ENCODE results near the gene FAF2. TPM values are rescaled to one million over a fixed set of nuclear protein-coding genes. Genes with fewer than 3 reads are reported as not detected.

The FAF2 gene
- total and polyA plus RNA-seq, 4 donors, result 12.7 to 28.3 (median 16.5) TPM

DNA sequence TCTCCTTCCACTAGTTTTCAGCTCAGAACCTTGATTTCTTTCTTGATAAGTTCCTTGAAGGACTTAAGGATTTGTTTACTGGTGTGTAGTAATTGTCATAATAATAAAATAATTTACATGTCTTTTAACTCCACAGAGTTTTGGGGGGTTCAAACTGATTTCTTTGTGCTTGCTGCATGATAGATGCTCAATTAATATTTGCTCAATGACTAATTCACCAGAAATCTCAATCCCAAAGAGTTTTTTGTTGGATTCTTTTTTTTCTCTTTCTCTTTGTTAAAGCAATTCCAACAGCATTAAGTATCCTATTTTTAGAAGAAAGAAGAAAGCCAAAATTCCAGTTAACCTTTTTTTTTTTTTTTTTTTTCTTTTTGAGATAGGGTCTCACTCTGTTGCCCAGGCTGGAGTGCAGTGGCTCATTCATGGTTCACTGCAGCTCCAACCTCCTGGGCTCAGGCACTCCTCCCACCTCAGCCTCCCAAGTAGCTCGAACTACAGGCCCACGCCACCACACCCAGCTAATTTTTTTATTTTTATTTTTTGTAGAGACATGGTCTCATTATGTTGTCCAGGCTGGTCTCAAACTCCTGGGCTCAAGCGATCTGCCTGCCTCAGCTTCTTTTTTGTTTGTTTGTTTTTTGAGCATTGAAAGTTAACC lies 10.8 kb downstream of the FAF2 start:
- Histone ChIP-seq H3K27me3 (ENCODE audit: control insufficient read depth in 4 of 4, insufficient read depth in 4 of 4, low read length in 3 of 4) (no peaks in the 10 kb centered on the region), H3K9me3 (ENCODE audit: control insufficient read depth in 4 of 4, low read length in 3 of 4) (no peaks in the 10 kb centered on the region), H3K4me3 (ENCODE audit: low read depth in 1 of 3, low read length in 3 of 3) (no peak overlapping the region), H3K9ac (ENCODE audit: low read depth in 1 of 2, low read length in 2 of 2) (no peak overlapping the region), H3K27ac (ENCODE audit: low read depth in 1 of 2, low read length in 2 of 2) (no peak overlapping the region), H3K36me3 (ENCODE audit: control insufficient read depth in 4 of 4, insufficient read depth in 3 of 4, low read depth in 1 of 4, low read length in 3 of 4) (no peaks in the 10 kb centered on the region), H3K4me1 (ENCODE audit: control insufficient read depth in 4 of 4, insufficient read depth in 4 of 4, low read length in 3 of 4) (peaks cover 0 to 3% (median 1%) of the 10 kb centered on the region in 4 donors)
- DNase-seq (ENCODE audit: low spot score), result no peak
- TF ChIP-seq GABPA (IDR thresholded peaks at IDR 0.05 in 1 of 2, conservative IDR thresholded peaks at IDR 0.05 in 1 of 2) (no peak), TAF1 (conservative IDR thresholded peaks at IDR 0.05) (no peak), JUND (IDR thresholded peaks at IDR 0.05) (no peak), HNF4A (conservative IDR thresholded peaks at IDR 0.05) (no peak), RXRA (IDR thresholded peaks at IDR 0.05) (no peak), NR2F2 (IDR thresholded peaks at IDR 0.05) (no peak), HNF4G (IDR thresholded peaks at IDR 0.05) (no peak), FOXA1 (IDR thresholded peaks at IDR 0.05) (no peak), RAD21 (IDR thresholded peaks at IDR 0.05) (no peak), FOXA2 (IDR thresholded peaks at IDR 0.05) (no peak)
- TF ChIP-seq, protein P1, sequence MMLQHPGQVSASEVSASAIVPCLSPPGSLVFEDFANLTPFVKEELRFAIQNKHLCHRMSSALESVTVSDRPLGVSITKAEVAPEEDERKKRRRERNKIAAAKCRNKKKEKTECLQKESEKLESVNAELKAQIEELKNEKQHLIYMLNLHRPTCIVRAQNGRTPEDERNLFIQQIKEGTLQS (IDR thresholded peaks at IDR 0.05), result no peak
- TF ChIP-seq, protein P2, sequence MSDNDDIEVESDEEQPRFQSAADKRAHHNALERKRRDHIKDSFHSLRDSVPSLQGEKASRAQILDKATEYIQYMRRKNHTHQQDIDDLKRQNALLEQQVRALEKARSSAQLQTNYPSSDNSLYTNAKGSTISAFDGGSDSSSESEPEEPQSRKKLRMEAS (IDR thresholded peaks at IDR 0.05), result no peak
- TF ChIP-seq, protein P3, sequence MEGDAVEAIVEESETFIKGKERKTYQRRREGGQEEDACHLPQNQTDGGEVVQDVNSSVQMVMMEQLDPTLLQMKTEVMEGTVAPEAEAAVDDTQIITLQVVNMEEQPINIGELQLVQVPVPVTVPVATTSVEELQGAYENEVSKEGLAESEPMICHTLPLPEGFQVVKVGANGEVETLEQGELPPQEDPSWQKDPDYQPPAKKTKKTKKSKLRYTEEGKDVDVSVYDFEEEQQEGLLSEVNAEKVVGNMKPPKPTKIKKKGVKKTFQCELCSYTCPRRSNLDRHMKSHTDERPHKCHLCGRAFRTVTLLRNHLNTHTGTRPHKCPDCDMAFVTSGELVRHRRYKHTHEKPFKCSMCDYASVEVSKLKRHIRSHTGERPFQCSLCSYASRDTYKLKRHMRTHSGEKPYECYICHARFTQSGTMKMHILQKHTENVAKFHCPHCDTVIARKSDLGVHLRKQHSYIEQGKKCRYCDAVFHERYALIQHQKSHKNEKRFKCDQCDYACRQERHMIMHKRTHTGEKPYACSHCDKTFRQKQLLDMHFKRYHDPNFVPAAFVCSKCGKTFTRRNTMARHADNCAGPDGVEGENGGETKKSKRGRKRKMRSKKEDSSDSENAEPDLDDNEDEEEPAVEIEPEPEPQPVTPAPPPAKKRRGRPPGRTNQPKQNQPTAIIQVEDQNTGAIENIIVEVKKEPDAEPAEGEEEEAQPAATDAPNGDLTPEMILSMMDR (IDR thresholded peaks at IDR 0.05; ENCODE audit: low read depth, low read length, missing input control), result no peak
- 97% methylated on average over 3 of the region's 3 CpGs for WGBS

DNA sequence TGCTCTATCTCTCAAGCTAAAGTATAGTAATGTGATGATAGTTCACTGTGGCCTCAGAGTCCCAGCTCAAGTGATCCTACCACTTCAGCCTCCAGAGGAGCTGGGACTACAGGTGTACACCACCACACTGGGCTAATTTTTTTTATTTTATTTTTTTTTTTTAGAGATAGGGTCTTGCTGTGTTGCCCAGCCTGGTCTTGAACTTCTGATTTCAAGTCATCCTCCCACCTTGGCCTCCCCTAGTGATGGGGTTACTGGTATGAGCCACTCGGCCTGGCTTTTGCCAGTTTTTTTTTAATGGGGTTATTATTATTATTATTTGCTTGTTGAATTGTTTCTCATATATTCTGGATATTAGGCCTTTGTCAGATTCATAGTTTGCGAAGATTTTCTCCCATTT lies 13.2 kb downstream of the FAF2 start:
- Histone ChIP-seq H3K4me3 (ENCODE audit: low read depth in 1 of 3, low read length in 3 of 3) (no peak overlapping the region), H3K9me3 (ENCODE audit: control insufficient read depth in 4 of 4, low read length in 3 of 4) (no peaks in the 10 kb centered on the region), H3K36me3 (ENCODE audit: control insufficient read depth in 4 of 4, insufficient read depth in 3 of 4, low read depth in 1 of 4, low read length in 3 of 4) (no peaks in the 10 kb centered on the region), H3K9ac (ENCODE audit: low read depth in 1 of 2, low read length in 2 of 2) (no peak overlapping the region), H3K27me3 (ENCODE audit: control insufficient read depth in 4 of 4, insufficient read depth in 4 of 4, low read length in 3 of 4) (no peaks in the 10 kb centered on the region), H3K27ac (ENCODE audit: low read depth in 1 of 2, low read length in 2 of 2) (no peak overlapping the region), H3K4me1 (ENCODE audit: control insufficient read depth in 4 of 4, insufficient read depth in 4 of 4, low read length in 3 of 4) (peaks cover 6 to 23% (median 19%) of the 10 kb centered on the region in 4 donors)
- no peak for DNase-seq (ENCODE audit: low spot score)
- TF ChIP-seq, protein P4, sequence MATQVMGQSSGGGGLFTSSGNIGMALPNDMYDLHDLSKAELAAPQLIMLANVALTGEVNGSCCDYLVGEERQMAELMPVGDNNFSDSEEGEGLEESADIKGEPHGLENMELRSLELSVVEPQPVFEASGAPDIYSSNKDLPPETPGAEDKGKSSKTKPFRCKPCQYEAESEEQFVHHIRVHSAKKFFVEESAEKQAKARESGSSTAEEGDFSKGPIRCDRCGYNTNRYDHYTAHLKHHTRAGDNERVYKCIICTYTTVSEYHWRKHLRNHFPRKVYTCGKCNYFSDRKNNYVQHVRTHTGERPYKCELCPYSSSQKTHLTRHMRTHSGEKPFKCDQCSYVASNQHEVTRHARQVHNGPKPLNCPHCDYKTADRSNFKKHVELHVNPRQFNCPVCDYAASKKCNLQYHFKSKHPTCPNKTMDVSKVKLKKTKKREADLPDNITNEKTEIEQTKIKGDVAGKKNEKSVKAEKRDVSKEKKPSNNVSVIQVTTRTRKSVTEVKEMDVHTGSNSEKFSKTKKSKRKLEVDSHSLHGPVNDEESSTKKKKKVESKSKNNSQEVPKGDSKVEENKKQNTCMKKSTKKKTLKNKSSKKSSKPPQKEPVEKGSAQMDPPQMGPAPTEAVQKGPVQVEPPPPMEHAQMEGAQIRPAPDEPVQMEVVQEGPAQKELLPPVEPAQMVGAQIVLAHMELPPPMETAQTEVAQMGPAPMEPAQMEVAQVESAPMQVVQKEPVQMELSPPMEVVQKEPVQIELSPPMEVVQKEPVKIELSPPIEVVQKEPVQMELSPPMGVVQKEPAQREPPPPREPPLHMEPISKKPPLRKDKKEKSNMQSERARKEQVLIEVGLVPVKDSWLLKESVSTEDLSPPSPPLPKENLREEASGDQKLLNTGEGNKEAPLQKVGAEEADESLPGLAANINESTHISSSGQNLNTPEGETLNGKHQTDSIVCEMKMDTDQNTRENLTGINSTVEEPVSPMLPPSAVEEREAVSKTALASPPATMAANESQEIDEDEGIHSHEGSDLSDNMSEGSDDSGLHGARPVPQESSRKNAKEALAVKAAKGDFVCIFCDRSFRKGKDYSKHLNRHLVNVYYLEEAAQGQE (IDR thresholded peaks at IDR 0.05), result no peak
- TF ChIP-seq, protein P2 (IDR thresholded peaks at IDR 0.05), result no peak
- TF ChIP-seq EGR1 (IDR thresholded peaks at IDR 0.05; ENCODE audit: low read depth in 2 of 2) (no peak), FOXA2 (IDR thresholded peaks at IDR 0.05) (no peak), TAF1 (conservative IDR thresholded peaks at IDR 0.05) (no peak), YY1 (IDR thresholded peaks at IDR 0.05) (no peak), JUND (IDR thresholded peaks at IDR 0.05) (no peak), RAD21 (IDR thresholded peaks at IDR 0.05) (no peak), HNF4G (IDR thresholded peaks at IDR 0.05) (no peak), RXRA (IDR thresholded peaks at IDR 0.05) (no peak)
- TF ChIP-seq, protein P5, sequence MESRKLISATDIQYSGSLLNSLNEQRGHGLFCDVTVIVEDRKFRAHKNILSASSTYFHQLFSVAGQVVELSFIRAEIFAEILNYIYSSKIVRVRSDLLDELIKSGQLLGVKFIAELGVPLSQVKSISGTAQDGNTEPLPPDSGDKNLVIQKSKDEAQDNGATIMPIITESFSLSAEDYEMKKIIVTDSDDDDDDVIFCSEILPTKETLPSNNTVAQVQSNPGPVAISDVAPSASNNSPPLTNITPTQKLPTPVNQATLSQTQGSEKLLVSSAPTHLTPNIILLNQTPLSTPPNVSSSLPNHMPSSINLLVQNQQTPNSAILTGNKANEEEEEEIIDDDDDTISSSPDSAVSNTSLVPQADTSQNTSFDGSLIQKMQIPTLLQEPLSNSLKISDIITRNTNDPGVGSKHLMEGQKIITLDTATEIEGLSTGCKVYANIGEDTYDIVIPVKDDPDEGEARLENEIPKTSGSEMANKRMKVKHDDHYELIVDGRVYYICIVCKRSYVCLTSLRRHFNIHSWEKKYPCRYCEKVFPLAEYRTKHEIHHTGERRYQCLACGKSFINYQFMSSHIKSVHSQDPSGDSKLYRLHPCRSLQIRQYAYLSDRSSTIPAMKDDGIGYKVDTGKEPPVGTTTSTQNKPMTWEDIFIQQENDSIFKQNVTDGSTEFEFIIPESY (IDR thresholded peaks at IDR 0.05), result no peak
- TF ChIP-seq, protein P3 (IDR thresholded peaks at IDR 0.05; ENCODE audit: low read depth, low read length, missing input control), result no peak
- WGBS, result 97% methylated on average over 2 of the region's 2 CpGs

Measured in liver (tissue), 9 donors.